Measurements from ENCODE around the gene C1orf94.

GRCh38 chr1:34167389-34167788 is 9.3 kb upstream of the C1orf94 start:
- TF ChIP-seq POLR2A (IDR thresholded peaks at IDR 0.05) (no peak), CTCF (IDR thresholded peaks at IDR 0.05 in 8 of 11, conservative IDR thresholded peaks at IDR 0.05 in 3 of 11) (no peak)

Measured in spleen (tissue), 7 donors.